T-helper 17 cell (primary cell): ENCODE results near the gene SMTN. TPM values are rescaled to one million over a fixed set of nuclear protein-coding genes. Genes with fewer than 3 reads are reported as not detected.

ENCODE experiments used
- ATAC-seq: fragments of 150-1000 bp; cut with Tn5 transposase; 2 replicates; pipeline ENCODE4 v1.10.0; 2021; ENCODE audit warnings: mild to moderate bottlenecking, moderate library complexity
- DNase-seq, 3 donors: peaks; one replicate each; pipeline versions ENCODE4 v3.0.0 to v3.0.0-alpha.2; 2020 to 2021
- H3K9me3 ChIP-seq: one replicate; pipeline ENCODE4 v1.7.0; 2013; ENCODE audit warnings: low read length, mild to moderate bottlenecking; ENCODE audit not compliant: control insufficient read depth, poor library complexity, severe bottlenecking
- H3K27ac Mint-ChIP-seq: one replicate; pipeline ENCODE4 v1.8.0; 2022; ENCODE audit warnings: mild to moderate bottlenecking, moderate library complexity, mixed read lengths
- H3K27me3 Mint-ChIP-seq: one replicate; pipeline ENCODE4 v1.8.0; 2022; ENCODE audit warnings: mixed read lengths
- H3K36me3 Mint-ChIP-seq: one replicate; pipeline ENCODE4 v1.8.0; 2022; ENCODE audit warnings: low read depth, mixed read lengths
- H3K4me1 Mint-ChIP-seq: one replicate; pipeline ENCODE4 v1.8.0; 2022; ENCODE audit warnings: mild to moderate bottlenecking, mixed read lengths
- H3K4me3 Mint-ChIP-seq: one replicate; pipeline ENCODE4 v1.8.0; 2022; ENCODE audit warnings: mild to moderate bottlenecking, moderate library complexity, mixed read lengths
- total RNA-seq, 4 donors: library from RNA in 2 of 4; stranded (reverse) in 2 of 4; gene quantifications; one replicate each; pipeline ENCODE4 v1.2.3 and lab custom pipeline; 2022 to 2026

SMTN gene
- 1 to 10 TPM; 1.8 to 4.9 TPM for total RNA-seq
- total RNA-seq (lab: John Stamatoyannopoulos, UW): 2.5 to 2.9 reads per million in 2 donors

DNA sequence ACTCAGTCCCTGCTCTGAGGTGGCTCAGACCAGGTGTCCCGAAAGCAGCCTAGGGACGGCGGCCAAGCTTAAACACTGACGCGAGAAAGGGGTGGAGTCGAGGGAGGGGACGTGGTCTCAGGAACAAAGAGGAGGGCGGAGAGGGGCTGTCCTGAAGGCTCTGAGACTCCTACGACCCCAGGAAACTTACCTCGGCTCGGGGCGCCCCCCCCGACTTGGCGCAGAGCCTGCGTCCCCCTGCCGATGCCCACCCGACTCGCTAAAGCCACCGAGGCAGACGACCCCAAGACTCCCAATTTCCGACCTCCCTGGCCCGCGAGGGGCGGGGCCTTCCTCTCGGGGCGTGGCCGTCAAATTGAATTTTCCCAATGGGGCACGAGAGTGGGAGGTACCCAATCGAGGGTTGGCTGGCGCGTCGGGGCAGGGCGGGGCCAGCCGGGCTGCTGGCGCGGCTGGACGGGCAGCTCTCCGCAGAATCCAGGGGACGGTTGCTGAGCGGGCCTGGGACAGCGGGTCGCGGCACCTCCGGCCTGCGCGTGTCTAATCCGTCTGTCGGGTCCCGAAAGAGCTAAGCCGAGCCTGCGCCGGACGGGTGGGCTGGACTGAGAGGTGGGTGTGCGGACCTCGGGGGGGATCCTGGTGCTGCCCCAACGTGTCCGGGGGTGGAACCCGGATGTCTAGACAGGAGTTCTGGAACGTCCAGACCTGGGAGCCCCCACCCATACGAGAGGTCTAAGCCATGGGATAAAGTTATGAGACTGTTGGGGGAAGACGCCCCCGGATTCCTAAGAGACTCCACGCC lies at the start of gene SMTN:
SMTN (plus strand) TSS at position 471 of the 802 bp plus-strand sequence. CDS start 1,941 bp downstream, outside the sequence.
- H3K4me1 Mint-ChIP-seq: peaks cover 30% of the 10 kb centered on the region
- peak within 1 kb of the TSS; percentile 87 for H3K4me3 Mint-ChIP-seq
- peak; percentile 76 for ATAC-seq
- H3K27me3 Mint-ChIP-seq: no peaks in the 10 kb centered on the region
- peak within 1 kb of the TSS; percentile 8 for H3K27ac Mint-ChIP-seq
- H3K9me3 ChIP-seq: no peaks in the 10 kb centered on the region
- H3K36me3 Mint-ChIP-seq: no peaks in the 10 kb centered on the region
- DNase-seq: peak; percentile 81 to 84 (median 82)

DNA sequence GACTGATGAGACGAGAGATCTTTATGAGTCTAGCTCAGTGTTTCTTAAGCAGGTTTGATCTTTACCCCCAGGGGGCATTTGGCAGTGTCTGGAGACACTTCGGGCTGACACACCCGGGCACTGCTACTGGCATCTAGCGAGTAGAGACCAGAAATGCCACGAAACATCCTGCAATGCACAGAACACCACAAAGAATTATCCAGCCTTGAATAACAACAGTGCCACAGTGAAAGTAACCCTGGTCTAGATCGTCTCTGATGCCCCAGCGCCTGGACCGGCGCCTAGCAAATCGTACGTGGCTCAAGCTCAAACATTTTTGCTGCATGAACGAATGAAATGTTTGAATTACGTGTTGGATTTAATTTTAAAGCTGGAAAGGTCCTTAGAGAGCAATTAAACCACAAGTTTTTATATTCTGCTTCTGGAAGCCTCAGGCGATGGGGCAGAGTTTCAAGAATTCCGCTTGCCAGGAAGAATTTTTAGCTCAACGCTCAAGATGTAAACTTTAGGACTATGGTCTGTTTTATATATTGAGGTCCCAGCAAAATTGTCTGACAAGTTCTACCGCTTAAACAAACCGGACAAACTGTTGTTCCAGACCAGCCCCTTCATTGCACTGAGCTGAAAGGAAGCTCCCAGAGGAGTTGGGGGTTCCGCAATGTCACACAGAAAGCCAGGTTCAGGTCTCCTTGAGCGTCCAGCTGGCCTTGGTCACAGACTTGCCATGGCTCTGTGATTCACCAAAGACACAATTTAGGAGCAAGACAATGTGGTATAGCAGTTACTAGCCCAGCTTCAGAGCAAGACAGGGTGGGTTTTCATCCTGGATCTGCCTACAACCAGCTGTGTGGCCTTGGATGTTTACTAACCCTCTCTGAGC lies 44.2 kb upstream of the SMTN start:
- Mint-ChIP-seq H3K36me3 (peaks cover 3% of the 10 kb centered on the region), H3K4me3 (no peak overlapping the region), H3K27me3 (peaks cover 29% of the 10 kb centered on the region), H3K4me1 (peaks cover 4% of the 10 kb centered on the region), H3K27ac (no peak overlapping the region)
- H3K9me3 ChIP-seq: no peaks in the 10 kb centered on the region
- DNase-seq (no peak), ATAC-seq (no peak)

- peaks cover 2% of the 10 kb centered on the region for H3K36me3 Mint-ChIP-seq
- no peak for DNase-seq
- no peak for ATAC-seq
- peaks cover 4% of the 10 kb centered on the region for H3K4me1 Mint-ChIP-seq
- no peak overlapping the region for H3K4me3 Mint-ChIP-seq
- peaks cover 29% of the 10 kb centered on the region for H3K27me3 Mint-ChIP-seq
- H3K27ac Mint-ChIP-seq: no peak overlapping the region
- H3K9me3 ChIP-seq: no peaks in the 10 kb centered on the region
Observed at GRCh38 chr22:31038686-31039085, 42.4 kb upstream of the SMTN start.

DNA sequence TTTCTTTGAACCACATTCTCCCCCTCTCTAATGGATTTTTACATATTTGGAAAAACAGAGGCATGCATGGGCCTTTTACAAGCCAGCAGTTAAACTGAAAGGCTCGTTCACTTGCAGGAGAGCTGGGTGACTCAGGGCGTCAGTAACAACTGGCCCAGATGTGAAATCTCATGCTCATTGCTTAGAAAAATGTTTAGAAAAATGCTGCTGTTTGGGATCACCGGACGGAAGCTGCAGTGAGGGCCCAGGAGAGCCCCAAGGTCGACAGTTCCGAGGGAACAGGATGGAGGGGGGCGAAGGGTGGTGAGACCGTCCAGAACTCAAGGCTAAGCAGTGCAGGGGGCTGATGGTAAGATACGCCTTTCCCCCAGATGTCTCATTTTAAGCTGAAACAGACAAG lies 41.7 kb upstream of the SMTN start:
- H3K27ac Mint-ChIP-seq: peak overlapping the region; percentile 34
- ATAC-seq (no peak), DNase-seq (no peak)
- H3K9me3 ChIP-seq: no peaks in the 10 kb centered on the region
- peaks cover 29% of the 10 kb centered on the region for H3K27me3 Mint-ChIP-seq
- no peak overlapping the region for H3K4me3 Mint-ChIP-seq
- H3K36me3 Mint-ChIP-seq: no peaks in the 10 kb centered on the region
- peaks cover 4% of the 10 kb centered on the region for H3K4me1 Mint-ChIP-seq

- H3K4me3 Mint-ChIP-seq: no peak overlapping the region
- no peak for ATAC-seq
- peaks cover 4% of the 10 kb centered on the region for H3K4me1 Mint-ChIP-seq
- no peaks in the 10 kb centered on the region for H3K36me3 Mint-ChIP-seq
- no peaks in the 10 kb centered on the region for H3K9me3 ChIP-seq
- H3K27ac Mint-ChIP-seq: no peak overlapping the region
- H3K27me3 Mint-ChIP-seq: peaks cover 34% of the 10 kb centered on the region
- DNase-seq: no peak
Observed at GRCh38 chr22:31040542-31041398, 40.3 kb upstream of the SMTN start.

DNA sequence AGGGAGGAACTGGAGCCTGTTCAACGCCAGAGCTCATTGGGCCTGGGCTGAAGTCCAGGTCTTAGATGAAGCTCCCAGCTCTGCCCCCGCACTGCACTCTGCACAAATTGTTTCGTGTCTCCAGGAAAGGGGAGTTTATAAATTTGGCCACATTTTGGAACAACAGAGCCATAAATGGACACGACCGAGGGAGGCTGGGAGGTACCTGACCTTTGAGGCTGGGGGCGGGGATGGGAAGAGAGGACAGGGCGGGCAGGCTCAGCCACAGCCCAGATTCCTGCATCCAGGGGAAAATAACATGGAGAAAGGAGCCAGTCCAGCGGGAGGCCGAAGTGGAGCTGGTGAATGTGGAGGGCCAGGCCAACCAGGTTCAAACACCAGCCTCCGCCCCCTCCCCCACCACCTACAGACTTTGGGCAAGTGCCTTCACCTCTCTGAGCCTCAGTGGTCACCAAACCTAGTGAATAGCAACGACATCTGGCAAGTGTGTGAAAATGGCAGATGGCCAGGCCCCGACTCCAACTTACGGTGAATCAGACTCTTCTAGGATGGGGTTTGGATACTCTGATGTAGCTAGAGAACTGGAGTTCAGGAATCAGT lies 36.8 kb upstream of the SMTN start:
- ATAC-seq: no peak
- peaks cover 2% of the 10 kb centered on the region for H3K36me3 Mint-ChIP-seq
- no peaks in the 10 kb centered on the region for H3K9me3 ChIP-seq

DNA sequence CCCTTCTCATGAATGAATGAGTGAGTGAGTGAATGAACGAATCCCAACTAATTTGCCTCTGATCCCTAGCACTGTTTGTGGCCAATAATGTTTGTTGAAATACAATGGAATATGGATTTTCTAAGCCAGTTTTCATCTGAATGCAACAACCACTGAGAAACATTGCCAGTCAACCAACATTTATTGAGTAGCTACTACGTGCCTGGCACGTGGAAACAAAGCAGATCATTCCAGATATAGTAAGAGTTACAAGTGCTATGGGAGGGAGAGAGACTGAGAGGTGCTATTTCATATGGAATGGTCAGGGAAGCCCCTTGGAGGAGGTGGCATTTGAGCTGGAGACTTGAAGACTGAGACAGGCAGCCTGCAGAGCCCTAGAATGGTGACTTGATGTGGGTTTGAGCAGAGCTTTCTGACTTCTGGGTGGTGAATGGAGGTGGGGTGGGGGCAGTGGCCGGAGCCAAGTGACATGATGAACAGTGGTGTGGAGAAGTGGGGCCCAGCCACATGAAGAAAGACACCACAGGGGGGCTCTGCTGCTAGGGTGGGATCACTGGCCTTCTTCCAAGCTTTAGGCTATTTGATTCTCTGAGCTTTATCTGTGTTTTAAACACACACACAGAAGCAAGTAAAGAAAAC lies 35.1 kb upstream of the SMTN start:
- DNase-seq (no peak), ATAC-seq (no peak)
- Mint-ChIP-seq H3K36me3 (peaks cover 2% of the 10 kb centered on the region), H3K27me3 (peaks cover 14% of the 10 kb centered on the region), H3K27ac (no peak overlapping the region), H3K4me1 (peaks cover 5% of the 10 kb centered on the region), H3K4me3 (no peak overlapping the region)
- no peaks in the 10 kb centered on the region for H3K9me3 ChIP-seq

More for the DNA sequence above, 36.8 kb upstream of the SMTN start:
- H3K4me1 Mint-ChIP-seq: peaks cover 5% of the 10 kb centered on the region
- peaks cover 21% of the 10 kb centered on the region for H3K27me3 Mint-ChIP-seq
- no peak overlapping the region for H3K27ac Mint-ChIP-seq
- no peak for DNase-seq
- H3K4me3 Mint-ChIP-seq: no peak overlapping the region

GRCh38 chr22:31046539-31047226 lies 34.4 kb upstream of the SMTN start:
- H3K4me3 Mint-ChIP-seq: no peak overlapping the region
- peaks cover 2% of the 10 kb centered on the region for H3K36me3 Mint-ChIP-seq
- no peaks in the 10 kb centered on the region for H3K9me3 ChIP-seq
- no peak for ATAC-seq
- H3K27ac Mint-ChIP-seq: no peak overlapping the region
- DNase-seq: no peak
- H3K27me3 Mint-ChIP-seq: peaks cover 10% of the 10 kb centered on the region
- H3K4me1 Mint-ChIP-seq: peaks cover 5% of the 10 kb centered on the region

DNA sequence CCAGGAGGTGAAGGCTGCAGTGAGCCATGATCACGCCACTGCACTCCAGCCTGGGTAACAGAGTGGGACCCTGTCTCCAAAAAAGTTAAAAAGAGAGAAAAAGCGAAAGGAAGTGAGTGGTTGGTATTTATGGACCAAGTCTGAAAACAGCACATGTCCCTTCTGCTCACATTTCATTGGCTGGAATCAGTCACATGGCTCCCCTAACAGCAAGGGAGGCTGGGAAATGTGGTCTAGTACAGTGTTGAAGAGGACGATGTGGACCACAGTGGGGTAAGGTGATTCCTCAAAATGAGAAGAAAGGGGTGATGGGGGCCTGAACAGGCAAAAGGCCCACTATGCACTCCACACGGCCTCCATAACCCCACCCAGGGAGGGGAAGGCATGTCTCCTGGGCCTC lies 32.5 kb upstream of the SMTN start:
- Mint-ChIP-seq H3K36me3 (peaks cover 2% of the 10 kb centered on the region), H3K4me1 (peaks cover 5% of the 10 kb centered on the region), H3K4me3 (no peak overlapping the region), H3K27me3 (peaks cover 10% of the 10 kb centered on the region), H3K27ac (no peak overlapping the region)
- H3K9me3 ChIP-seq: no peaks in the 10 kb centered on the region
- ATAC-seq (no peak), DNase-seq (no peak)

- H3K4me3 Mint-ChIP-seq: no peak overlapping the region
- DNase-seq: no peak
- no peaks in the 10 kb centered on the region for H3K9me3 ChIP-seq
Observed at GRCh38 chr22:31049815-31050420, 31.2 kb upstream of the SMTN start.

GRCh38 chr22:31055117-31055634 lies 25.9 kb upstream of the SMTN start:
- Mint-ChIP-seq H3K4me1 (no peaks in the 10 kb centered on the region), H3K36me3 (no peaks in the 10 kb centered on the region), H3K4me3 (no peak overlapping the region), H3K27ac (no peak overlapping the region), H3K27me3 (no peaks in the 10 kb centered on the region)
- no peak for DNase-seq
- no peak for ATAC-seq
- no peaks in the 10 kb centered on the region for H3K9me3 ChIP-seq

More at GRCh38 chr22:31049815-31050420, 31.2 kb upstream of the SMTN start:
- no peak overlapping the region for H3K27ac Mint-ChIP-seq
- H3K27me3 Mint-ChIP-seq: peaks cover 10% of the 10 kb centered on the region
- H3K4me1 Mint-ChIP-seq: peaks cover 5% of the 10 kb centered on the region
- no peak for ATAC-seq
- peaks cover 2% of the 10 kb centered on the region for H3K36me3 Mint-ChIP-seq
